K562 treated with DMSO at 1 percent for 4 hours (cell line): Measurements from ENCODE around the gene FTO. TPM values are rescaled to one million over a fixed set of nuclear protein-coding genes. Genes with fewer than 3 reads are reported as not detected.

ENCODE experiments used
- total RNA-seq: library from RNA; unstranded; fragments of 300-600 nt; gene quantifications from 2 replicates; pipeline ENCODE4 v1.2.3, GENCODE V29; 2022; ENCODE audit not compliant: insufficient read depth

The FTO gene
- 7.9 and 12.4 TPM in 2 replicates for total RNA-seq

GRCh38 chr16:53703590-53704444, at the start of gene FTO, which contains the start of gene RPGRIP1L:
Gene FTO, plus strand, starts transcription at chr16:53704156.
Gene RPGRIP1L, minus strand, starts transcription at chr16:53703859. Its CDS starts 3,136 bp downstream, at chr16:53700723.

Other genes starting within 250 kb of the FTO start
- gene AKTIP, start 200.9 kb upstream of the FTO start, total RNA-seq, result 3.5 and 4.2 TPM in 2 replicates
- 0.59 and 0.70 TPM in 2 replicates for gene RPGRIP1L, start 297 bp upstream of the FTO start, total RNA-seq